Glutamatergic neuron (in vitro differentiated cells): ENCODE data around the gene EPHB2. TPM values are rescaled to one million over a fixed set of nuclear protein-coding genes. Genes with fewer than 3 reads are reported as not detected.

ENCODE experiments used
- DNase-seq: peaks from one replicate; pipeline ENCODE4 v3.0.0; 2022
- H3K27ac Mint-ChIP-seq: one replicate; pipeline ENCODE4 v1.8.0; 2020; ENCODE audit warnings: mild to moderate bottlenecking, mixed read lengths, inconsistent platforms; ENCODE audit not compliant: unreplicated experiment
- H3K27me3 Mint-ChIP-seq: one replicate; pipeline ENCODE4 v1.8.0; 2020; ENCODE audit warnings: mild to moderate bottlenecking, moderate library complexity, mixed read lengths, inconsistent platforms; ENCODE audit not compliant: unreplicated experiment
- H3K36me3 Mint-ChIP-seq: one replicate; pipeline ENCODE4 v1.8.0; 2020; ENCODE audit warnings: mild to moderate bottlenecking, mixed read lengths, inconsistent platforms; ENCODE audit not compliant: unreplicated experiment
- H3K4me1 Mint-ChIP-seq: one replicate; pipeline ENCODE4 v1.8.0; 2020; ENCODE audit warnings: mild to moderate bottlenecking, low read depth, mixed read lengths, inconsistent platforms; ENCODE audit not compliant: unreplicated experiment
- H3K4me3 Mint-ChIP-seq: one replicate; pipeline ENCODE4 v1.8.0; 2020; ENCODE audit warnings: mild to moderate bottlenecking, mixed read lengths, inconsistent platforms; ENCODE audit not compliant: unreplicated experiment
- H3K9me3 Mint-ChIP-seq: one replicate; pipeline ENCODE4 v1.8.0; 2020; ENCODE audit warnings: mild to moderate bottlenecking, moderate library complexity, mixed read lengths, inconsistent platforms; ENCODE audit not compliant: unreplicated experiment
- total RNA-seq: library from RNA; stranded (reverse); fragmentation: NEBNext Ultra II Directional; extraction: Animal tissue kit (Norgen Biotek cat#: 25700); gene quantifications from one replicate; pipeline ENCODE4 v1.2.1, GENCODE V29; 2021; ENCODE audit not compliant: unreplicated experiment
- TF ChIP-seq, protein P1 (sequence below): fragments of 200-600 bp; sonication (generic); IDR thresholded peaks from one replicate; pipeline ENCODE4 v1.5.0; 2021; ENCODE audit not compliant: partially characterized antibody, unreplicated experiment

EPHB2 gene
- total RNA-seq, 1 donor from 2014 or later: 93.0 TPM

DNA sequence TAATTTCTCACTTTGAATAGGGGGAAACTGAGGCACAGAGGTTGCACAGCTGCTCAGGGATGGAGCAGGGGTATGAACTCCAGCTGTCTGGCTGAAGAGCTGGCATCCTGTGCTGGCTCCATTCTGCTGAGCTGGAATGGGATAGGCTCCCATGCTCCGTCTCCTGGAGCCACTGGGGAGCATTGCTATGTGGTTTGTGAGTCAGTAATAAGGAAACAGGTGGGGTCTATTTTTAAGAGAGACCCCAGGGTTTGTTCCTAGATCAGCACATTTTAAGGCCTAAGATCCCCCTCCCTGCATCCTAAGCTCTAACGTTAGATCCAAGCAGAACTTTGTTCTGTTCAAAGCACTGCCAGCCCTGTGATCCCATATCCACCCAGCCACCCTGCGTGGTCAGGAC lies 189.8 kb downstream of the EPHB2 start:
- H3K9me3 Mint-ChIP-seq: peaks cover 7% of the 10 kb centered on the region

DNA sequence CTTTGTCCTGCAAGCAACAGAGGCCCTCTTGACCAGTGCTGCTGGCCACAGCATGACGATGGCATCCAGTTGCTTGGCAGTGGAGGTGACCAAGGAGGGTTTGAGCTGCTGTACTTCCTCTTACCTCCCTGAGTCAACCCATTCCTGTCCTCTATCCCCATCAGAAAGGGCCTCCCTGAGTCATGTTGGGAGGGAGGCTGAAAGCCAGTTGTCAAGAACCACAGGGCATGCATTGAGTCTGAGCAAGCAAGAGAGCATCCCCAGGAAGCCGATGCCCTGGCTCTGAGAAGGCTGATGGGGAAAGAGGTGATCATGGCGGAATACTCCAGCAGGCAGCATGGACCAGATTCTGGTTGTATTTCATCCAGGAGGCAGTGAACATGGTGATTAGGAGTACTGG lies 192.5 kb downstream of the EPHB2 start:
- TF ChIP-seq, protein P1, sequence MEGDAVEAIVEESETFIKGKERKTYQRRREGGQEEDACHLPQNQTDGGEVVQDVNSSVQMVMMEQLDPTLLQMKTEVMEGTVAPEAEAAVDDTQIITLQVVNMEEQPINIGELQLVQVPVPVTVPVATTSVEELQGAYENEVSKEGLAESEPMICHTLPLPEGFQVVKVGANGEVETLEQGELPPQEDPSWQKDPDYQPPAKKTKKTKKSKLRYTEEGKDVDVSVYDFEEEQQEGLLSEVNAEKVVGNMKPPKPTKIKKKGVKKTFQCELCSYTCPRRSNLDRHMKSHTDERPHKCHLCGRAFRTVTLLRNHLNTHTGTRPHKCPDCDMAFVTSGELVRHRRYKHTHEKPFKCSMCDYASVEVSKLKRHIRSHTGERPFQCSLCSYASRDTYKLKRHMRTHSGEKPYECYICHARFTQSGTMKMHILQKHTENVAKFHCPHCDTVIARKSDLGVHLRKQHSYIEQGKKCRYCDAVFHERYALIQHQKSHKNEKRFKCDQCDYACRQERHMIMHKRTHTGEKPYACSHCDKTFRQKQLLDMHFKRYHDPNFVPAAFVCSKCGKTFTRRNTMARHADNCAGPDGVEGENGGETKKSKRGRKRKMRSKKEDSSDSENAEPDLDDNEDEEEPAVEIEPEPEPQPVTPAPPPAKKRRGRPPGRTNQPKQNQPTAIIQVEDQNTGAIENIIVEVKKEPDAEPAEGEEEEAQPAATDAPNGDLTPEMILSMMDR: no peak
- Mint-ChIP-seq H3K9me3 (peaks cover 2% of the 10 kb centered on the region), H3K27me3 (peaks cover 2% of the 10 kb centered on the region), H3K4me1 (no peaks in the 10 kb centered on the region), H3K4me3 (no peak overlapping the region), H3K36me3 (no peaks in the 10 kb centered on the region), H3K27ac (no peak overlapping the region)
- DNase-seq: no peak

More for the DNA sequence above, 189.8 kb downstream of the EPHB2 start:
- DNase-seq: no peak
- H3K36me3 Mint-ChIP-seq: peaks cover 5% of the 10 kb centered on the region
- H3K4me3 Mint-ChIP-seq: no peak overlapping the region
- H3K4me1 Mint-ChIP-seq: no peaks in the 10 kb centered on the region
- TF ChIP-seq, protein P1: no peak
- H3K27ac Mint-ChIP-seq: no peak overlapping the region
- H3K27me3 Mint-ChIP-seq: peaks cover 7% of the 10 kb centered on the region

DNA sequence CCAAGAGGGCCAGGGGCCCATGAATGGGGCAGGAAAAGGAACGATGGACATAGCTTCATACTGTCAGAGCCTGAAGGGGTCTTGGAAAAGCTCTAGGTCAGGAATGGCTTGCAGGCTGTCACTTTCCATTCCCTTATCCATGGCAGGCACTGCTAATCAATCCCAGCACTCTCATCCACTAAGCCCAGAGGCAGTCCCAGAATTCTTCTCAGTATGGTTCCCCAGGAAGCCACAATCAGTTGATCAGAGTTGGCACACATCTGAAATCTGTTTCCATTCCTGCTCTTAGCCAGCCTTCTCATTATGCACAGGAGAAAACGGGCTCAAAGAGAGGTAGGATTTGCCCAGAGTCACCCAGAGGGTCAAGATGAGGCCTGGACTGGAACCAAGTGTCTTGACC lies 196.3 kb downstream of the EPHB2 start:
- Mint-ChIP-seq H3K4me1 (no peaks in the 10 kb centered on the region), H3K36me3 (no peaks in the 10 kb centered on the region), H3K27me3 (no peaks in the 10 kb centered on the region), H3K9me3 (no peaks in the 10 kb centered on the region), H3K27ac (no peak overlapping the region), H3K4me3 (no peak overlapping the region)
- TF ChIP-seq, protein P1: no peak
- no peak for DNase-seq

DNA sequence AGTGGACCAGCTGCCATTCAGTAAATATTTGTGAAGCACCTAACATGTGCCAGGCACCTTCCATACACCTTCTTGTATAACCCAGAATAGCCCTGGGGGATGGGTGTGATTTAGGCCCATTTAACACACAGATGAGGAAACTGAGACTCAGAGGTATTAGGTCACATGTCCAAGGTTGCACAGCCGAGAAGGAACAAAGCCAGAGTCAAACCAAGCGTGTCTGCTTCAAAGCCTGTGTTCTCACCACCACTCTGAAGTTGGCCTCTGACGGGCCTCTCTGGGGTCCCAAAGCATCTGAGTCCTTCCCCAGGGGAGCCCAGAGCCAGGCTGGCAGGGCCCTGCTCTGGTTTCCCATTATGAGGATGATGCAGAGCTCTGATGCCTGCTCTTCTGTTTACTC lies 196.9 kb downstream of the EPHB2 start:
- Mint-ChIP-seq H3K4me3 (no peak overlapping the region), H3K36me3 (no peaks in the 10 kb centered on the region), H3K4me1 (no peaks in the 10 kb centered on the region), H3K27me3 (no peaks in the 10 kb centered on the region), H3K27ac (no peak overlapping the region), H3K9me3 (no peaks in the 10 kb centered on the region)
- TF ChIP-seq, protein P1: no peak
- no peak for DNase-seq

DNA sequence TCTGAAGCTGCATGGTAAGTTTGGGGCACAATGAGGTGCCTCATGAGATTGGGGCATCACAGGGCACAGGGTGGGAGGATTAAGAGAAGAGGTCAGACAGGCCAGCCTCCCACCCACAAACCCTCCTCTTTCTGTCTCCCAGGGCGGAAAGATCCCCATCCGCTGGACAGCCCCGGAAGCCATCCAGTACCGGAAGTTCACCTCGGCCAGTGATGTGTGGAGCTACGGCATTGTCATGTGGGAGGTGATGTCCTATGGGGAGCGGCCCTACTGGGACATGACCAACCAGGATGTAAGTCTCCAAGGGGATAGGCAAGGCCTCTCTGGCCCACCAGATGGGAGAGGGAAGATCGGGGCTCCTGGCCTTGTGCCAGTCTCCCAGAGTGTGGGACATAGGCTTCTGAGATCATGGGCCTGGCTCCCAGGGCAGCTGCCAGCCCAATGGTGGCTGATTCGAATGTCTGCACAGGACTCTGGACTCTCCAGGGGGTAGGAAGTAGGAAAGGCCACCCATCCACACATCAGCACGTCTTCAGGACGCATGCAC lies 198.3 kb downstream of the EPHB2 start:
- TF ChIP-seq, protein P1: no peak
- H3K27ac Mint-ChIP-seq: no peak overlapping the region
- H3K9me3 Mint-ChIP-seq: no peaks in the 10 kb centered on the region
- H3K27me3 Mint-ChIP-seq: no peaks in the 10 kb centered on the region
- peaks cover 7% of the 10 kb centered on the region for H3K4me1 Mint-ChIP-seq
- DNase-seq: no peak
- no peaks in the 10 kb centered on the region for H3K36me3 Mint-ChIP-seq
- no peak overlapping the region for H3K4me3 Mint-ChIP-seq
